ENCODE data around the gene SLC26A9. TPM values are rescaled to one million over a fixed set of nuclear protein-coding genes. Genes with fewer than 3 reads are reported as not detected.
"Not testable (repeated sequence)": the region's sequence is repeated elsewhere in the genome, so short reads cannot be mapped to it uniquely, and the experiment has no call there.

Gene SLC26A9
- total RNA-seq, 1 donor from 2014 or later = 25.4 TPM

- no peak for DNase-seq (ENCODE audit: missing footprints)
- intact Hi-C loops (cut with DNase I) = no loop called here
- ATAC-seq = no peak
Measured at GRCh38 chr1:205879974-205880373, 63.3 kb downstream of the SLC26A9 start.

- intact Hi-C loops (cut with DNase I) = no loop called here
- DNase-seq (ENCODE audit: missing footprints) (no peak), ATAC-seq (no peak)
Measured at GRCh38 chr1:205878026-205878425, 65.2 kb downstream of the SLC26A9 start.

- ATAC-seq; intact Hi-C loops (cut with DNase I); DNase-seq (ENCODE audit: missing footprints): not testable (repeated sequence)
Measured at GRCh38 chr1:205873148-205873547, 70.1 kb downstream of the SLC26A9 start.

- DNase-seq (ENCODE audit: missing footprints) (no peak), ATAC-seq (no peak)
- intact Hi-C loops (cut with DNase I) = no loop called here
Measured at GRCh38 chr1:205870236-205870635, 73.0 kb downstream of the SLC26A9 start.

Other genes with a start within 250 kb of the SLC26A9 start
- gene NUCKS1, start 193.3 kb downstream of the SLC26A9 start, total RNA-seq = 185 TPM
- 16.6 TPM for gene RAB29, start 168.0 kb downstream of the SLC26A9 start, total RNA-seq
- 458 TPM for gene SLC41A1, start 130.3 kb downstream of the SLC26A9 start, total RNA-seq
- gene PM20D1, start 93.3 kb downstream of the SLC26A9 start, total RNA-seq = 1.7 TPM
- 1.6 TPM for gene RAB7B, start 59.9 kb upstream of the SLC26A9 start, total RNA-seq
- not detected for gene CTSE, start 80.4 kb upstream of the SLC26A9 start, total RNA-seq
- gene RHEX, start 109.7 kb upstream of the SLC26A9 start, total RNA-seq = 0.81 TPM
- not detected for gene AVPR1B, start 173.9 kb upstream of the SLC26A9 start, total RNA-seq